NCI-H526 treated with DMSO at 0.1 percent for 48 hours (cell line): ENCODE data around the gene GYPE.
"Not testable (repeated sequence)": the region's sequence is repeated elsewhere in the genome, so short reads cannot be mapped to it uniquely, and the experiment has no call there.

Source experiments
- DNase-seq: peaks from one replicate; lab custom pipeline; 2025; lab: John Stamatoyannopoulos, UW

Gene GYPE

GRCh38 chr4:143905440-143905839 lies at the start of gene GYPE:
TSS of gene GYPE (minus strand) at chr4:143905559. CDS start at chr4:143905507, 52 bp downstream.
- not testable (repeated sequence) for DNase-seq

DNA sequence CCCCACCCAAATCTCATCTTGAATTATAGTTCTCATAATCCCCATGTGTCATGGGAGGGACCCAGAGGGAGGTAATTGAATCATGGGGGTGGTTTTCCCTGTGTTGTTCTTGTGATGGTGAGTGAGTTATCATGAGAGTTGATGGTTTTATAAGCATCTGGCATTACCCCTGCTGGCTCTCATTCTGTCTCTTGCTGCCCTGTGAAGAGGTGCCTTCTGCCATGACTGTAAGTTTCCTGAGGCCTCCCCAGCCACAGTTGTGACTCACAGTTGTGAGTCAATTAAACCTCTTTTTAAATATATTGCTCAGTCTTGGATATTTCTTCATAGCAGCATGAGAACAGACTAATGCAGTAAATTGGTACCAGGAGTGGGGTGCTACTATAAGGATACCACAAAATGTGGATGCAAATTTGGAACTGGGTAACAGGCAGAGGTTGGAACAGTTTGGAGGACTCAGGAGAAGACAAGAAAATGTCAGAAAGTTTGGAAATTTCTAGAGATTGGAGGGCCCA lies 46.2 kb upstream of the GYPE start:
- DNase-seq, result not testable (repeated sequence)

- not testable (repeated sequence) for DNase-seq
Observed at GRCh38 chr4:143950967-143951366, 45.6 kb upstream of the GYPE start.

GRCh38 chr4:143950185-143950584 lies 44.8 kb upstream of the GYPE start:
- not testable (repeated sequence) for DNase-seq

DNA sequence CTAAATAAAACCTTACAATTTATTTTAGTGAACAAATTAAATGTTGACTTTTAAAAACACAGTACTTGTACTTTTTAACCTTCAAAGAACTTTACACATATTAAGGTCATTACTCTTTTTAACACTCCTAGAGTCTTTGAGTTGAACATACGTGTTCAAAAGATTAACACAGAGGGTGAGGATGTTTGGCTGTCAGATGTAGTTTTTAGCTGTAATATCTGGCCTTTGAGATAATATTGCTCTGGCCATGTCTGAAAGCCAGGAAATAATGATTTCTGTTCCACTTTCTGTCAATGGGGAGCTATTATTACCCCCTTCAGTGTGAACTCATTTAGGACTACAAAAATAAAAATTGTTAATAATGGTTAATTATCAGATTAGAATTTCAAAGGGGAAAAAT lies 42.1 kb upstream of the GYPE start:
- not testable (repeated sequence) for DNase-seq

- not testable (repeated sequence) for DNase-seq
Observed at GRCh38 chr4:143940708-143941107, 35.3 kb upstream of the GYPE start.

DNA sequence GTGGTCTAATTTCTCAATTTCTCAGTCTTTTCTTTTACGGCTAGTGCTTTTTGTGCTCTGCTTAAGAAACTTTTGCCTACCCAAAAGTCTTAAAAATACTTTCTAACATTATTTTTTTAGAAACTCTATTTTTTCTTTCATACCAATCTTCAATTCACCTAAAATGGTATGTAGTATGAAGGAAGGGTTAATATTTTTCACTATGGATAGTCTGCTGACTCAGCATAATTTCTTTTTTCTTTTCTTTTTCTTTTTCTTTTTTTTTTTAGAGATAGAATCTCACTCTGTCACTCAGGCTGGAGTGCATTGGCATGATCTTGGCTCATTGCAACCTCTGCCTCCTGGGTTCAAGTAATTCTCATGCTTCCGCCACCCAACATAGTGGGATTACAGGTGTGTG lies 34.2 kb upstream of the GYPE start:
- no peak for DNase-seq

DNA sequence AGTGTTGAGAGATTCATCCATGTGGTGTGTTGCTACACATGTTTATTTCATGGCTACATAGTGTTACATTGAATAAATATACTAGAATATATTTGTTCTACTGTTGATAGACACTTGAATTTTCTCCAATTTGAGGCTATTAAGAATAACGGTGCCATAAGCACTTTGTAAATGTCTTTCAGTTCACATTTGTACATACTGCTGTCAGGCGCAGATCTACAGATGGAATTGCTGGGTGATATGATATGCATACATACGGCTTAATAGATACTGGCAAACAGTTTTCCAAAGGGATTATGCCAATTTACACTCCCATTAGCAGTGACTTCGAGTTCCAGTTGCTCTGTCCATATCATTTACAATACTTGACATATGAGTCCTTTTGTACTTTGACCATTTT lies 33.5 kb upstream of the GYPE start:
- DNase-seq, result peak; percentile 1

- no peak for DNase-seq
Observed at GRCh38 chr4:143921181-143921580, 15.8 kb upstream of the GYPE start.

DNA sequence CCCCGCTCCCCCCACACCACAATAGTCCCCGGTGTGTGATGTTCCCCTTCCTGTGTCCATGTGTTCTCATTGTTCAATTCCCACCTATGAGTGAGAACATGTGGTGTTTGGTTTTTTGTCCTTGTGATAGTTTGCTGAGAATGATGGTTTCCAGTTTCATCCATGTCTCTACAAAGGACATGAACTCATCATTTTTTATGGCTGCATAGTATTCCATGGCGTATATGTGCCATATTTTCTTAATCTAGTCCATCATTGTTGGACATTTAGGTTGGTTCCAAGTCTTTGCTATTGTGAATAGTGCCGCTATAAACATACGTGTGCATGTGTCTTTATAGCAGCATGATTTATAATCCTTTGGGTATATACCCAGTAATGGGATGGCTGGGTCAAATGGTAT lies 11.1 kb upstream of the GYPE start:
- DNase-seq, result not testable (repeated sequence)

DNA sequence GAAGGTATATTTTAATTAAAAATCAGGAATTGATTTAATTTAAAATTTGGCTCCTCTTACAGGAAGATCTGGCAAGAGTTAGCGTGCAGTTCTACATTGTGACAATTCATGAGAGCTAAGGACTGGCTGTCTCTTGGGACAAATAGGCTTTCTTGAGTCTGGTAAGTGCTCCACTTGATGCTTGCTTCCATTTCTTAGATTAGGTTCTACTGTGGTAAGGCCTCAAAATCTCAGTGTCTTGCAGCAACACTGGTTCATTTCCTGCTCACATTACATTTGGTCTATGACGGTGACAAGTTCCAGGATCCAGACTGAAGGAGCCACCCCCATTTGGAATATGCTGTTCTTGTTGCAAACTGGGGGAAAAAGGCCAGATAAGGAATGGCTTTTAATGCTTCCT lies 7.1 kb upstream of the GYPE start:
- DNase-seq, result not testable (repeated sequence)

DNA sequence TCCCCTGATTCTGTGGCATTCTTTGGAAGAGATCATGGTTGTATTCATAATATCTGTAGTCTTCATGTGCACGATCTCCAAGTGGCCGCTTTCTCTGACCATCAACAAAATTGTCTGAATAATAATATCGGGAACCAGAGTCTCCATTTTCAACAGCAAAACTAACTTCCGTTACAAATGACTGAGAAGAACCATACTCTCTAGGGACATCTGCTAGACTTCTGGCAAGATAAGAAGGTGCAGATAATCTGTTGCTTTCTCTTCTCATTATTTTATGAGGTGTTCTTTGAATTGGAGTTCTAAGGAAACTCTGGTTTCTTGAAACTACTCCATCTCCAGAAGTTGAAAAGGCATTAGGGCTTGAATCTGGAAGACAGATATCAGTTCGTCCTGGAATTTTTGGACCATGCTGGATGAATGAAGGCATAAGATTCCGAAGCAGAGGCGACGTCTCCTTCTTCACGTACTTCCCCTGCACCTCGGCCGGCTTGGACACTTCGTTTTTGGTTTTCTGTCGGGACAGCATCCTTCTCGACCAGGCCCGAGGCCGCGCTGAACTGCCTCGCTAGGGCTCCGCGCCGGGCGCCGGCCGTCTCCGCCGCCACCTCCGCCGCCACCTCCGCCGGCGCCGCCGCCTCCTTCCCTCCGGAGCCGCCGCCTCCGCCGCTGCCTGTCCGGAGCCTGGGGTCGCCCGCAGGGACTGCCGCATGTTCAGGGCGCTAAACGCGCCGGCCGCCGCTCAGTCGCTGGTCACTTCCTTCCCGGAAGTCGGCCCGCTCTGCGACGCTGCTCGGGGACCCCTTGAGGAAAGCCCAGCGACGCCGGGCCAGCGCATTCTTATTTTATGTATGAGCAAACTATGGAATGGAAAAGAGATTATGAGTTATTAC lies 6.4 kb upstream of the GYPE start:
- not testable (repeated sequence) for DNase-seq

- not testable (repeated sequence) for DNase-seq
Observed at GRCh38 chr4:143910906-143911305, 5.5 kb upstream of the GYPE start.

DNA sequence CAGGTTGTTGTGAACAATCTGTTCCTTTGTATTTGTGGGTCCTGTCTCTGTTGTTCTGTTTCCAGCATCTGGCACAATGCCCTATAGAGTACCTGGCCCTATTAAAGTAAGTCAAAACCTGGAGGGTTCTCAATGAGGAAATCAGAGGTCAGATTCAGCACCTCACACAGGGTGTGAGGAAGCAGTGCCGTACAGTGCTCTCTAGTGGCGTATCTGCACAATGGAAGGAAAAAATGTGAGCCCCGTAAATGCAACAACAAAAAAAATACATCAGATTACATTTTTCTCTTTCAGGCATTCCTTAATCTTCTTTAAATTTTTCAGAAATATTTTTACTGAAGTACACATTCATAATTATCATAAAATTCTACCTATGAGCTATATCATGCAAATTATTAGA lies 2.5 kb upstream of the GYPE start:
- DNase-seq, result not testable (repeated sequence)

- DNase-seq, result not testable (repeated sequence)
Observed at GRCh38 chr4:143904431-143904830, 928 bp downstream of the GYPE start.

DNA sequence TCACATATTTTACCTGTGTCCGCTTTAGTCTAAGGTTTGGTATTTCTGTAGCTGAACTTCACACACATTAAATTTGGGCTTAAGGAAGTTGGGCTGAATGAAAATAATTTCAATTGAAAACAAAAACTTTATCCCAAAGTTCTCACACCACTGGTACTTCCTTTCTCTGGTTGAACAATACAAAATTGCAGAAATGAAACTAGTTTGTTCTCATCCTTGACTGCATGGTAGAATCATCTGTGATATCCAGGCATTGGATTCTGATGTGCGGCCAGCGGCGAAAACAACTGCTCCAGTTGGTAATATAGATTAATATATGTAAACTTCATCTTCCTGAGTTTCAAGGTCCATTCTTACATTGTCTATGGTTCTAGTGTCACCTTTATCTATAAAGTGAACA lies 15.0 kb downstream of the GYPE start:
- DNase-seq, result not testable (repeated sequence)

DNA sequence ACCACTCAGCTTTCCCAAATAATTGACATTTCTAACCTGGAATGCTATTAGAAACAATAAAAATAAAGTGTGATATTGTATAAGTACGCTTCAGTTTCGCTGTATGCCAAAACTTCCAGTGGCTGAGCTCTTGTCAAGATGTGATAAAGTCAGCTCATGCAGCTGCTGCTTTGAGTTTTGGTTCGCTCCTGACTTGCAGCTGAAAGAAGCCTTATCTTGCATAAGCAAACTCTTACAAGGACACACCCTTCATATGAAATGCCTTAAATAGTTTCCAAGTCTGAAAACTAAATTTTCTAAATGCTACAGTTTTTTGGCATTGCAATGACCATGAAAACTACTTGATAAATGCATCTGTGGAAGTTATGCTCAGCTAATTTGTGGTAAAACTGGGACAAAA lies 17.2 kb downstream of the GYPE start:
- DNase-seq, result not testable (repeated sequence)

DNA sequence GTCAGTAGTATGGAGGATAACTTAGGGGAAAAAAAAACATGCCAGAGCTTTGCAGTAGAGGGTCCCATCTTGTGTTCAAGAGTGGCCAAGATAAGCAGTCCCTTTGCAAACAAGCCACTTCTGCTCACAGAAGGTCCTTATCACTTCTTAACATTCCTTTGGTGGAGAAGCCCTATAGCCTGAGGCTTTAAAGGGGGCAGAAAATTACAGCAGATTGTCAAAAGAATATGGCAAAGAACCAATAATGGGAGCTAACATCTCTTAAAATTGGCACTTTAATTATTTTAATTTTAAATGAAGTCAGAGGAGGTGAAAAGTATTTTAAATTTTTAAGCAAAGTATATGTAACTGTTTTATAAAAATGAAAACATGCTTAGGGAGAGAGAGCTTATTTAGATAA lies 20.4 kb downstream of the GYPE start:
- DNase-seq, result not testable (repeated sequence)

- no peak for DNase-seq
Observed at GRCh38 chr4:143883529-143883928, 21.8 kb downstream of the GYPE start.

DNA sequence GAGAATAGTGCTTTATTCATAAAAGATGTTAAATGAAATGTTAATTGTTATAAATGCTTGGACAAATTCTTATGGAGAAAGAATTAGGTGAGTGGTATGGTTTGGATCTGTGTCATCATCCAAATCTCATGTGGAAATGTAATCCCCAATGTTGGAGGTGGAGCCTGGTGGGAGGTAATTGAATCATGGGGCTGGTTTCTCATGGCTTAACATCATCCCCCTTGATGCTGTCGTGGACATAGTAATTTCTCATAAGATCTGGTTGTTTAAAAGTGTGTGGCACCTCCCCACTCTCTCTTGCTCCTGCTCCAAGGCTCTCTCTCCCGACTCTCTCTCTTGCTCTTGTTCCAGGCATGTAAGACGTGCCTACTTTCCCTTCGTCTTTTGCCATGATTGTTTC lies 22.5 kb downstream of the GYPE start:
- DNase-seq, result no peak

DNA sequence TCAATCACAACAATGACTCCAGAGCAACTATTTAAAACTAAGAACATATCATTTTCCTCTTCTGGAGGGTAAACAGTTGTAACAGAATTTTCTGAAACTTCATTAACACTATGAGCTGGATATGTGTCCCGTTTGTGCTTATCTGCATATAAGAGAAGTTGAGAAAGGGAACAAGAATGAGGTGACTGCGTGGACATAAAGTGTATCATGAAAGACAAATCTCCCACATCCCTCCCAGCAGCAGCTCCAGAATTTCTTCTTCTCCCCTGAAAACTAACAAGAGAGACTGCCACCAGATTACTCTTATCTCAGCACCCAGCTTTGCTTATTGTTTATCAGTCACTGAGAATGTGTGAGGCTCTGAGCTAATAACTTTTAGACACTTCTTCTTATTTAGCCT lies 25.8 kb downstream of the GYPE start:
- not testable (repeated sequence) for DNase-seq

DNA sequence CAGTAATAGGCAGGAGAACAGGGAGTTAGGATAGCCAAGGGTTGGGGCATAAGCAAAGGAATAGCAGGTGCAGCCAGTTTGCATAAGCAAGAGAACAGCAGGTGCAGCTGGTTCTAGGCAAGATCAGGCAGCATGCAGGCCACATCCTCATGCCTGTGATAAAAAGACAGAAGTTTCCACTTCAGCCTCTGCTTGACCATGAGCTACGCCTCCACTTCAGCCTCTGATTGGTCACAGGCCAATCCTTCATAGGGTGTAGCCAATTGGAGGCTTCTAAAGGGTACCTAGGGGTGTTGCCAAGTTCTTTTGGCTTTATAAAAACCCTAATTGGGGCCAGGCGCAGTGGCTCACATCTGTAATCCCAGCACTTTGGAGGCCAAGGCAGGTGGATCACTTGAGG lies 30.0 kb downstream of the GYPE start:
- DNase-seq, result not testable (repeated sequence)

DNA sequence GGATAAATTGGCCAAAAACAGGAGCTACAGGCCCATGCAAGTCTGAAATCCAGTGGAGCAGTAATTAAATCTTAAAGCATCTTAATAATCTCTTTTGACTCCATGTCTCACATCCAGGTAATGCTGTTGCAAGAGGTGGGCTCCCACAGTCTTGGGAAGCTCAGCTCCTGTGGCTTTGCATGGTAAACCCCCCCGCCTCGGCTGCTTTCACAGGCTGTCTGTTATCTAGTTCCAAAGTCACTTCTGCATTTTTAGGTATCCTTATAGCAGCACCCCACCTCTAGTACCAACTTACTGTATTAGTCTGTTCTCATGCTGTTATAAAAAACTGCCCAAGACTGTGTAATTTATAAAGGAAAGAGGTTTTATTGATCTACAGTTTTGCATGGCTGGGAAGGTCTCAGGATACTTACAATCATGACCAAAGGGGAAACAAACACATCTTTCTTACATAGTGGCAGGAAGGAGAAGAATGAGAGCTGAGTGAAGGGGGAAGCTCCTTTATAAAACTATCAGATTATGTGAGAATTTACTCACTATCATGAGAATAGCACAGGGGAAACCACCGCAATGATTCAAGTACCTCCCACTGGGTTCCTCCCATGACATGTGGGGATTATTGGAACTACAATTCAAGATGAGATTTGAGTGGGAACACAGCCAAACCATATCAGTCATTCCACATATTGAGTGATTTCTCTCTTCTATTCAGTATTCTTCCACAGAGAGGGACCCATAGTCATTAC lies 34.7 kb downstream of the GYPE start:
- DNase-seq, result not testable (repeated sequence)
